ENCODE measurements around the gene TMEM158.

Gene TMEM158

DNA sequence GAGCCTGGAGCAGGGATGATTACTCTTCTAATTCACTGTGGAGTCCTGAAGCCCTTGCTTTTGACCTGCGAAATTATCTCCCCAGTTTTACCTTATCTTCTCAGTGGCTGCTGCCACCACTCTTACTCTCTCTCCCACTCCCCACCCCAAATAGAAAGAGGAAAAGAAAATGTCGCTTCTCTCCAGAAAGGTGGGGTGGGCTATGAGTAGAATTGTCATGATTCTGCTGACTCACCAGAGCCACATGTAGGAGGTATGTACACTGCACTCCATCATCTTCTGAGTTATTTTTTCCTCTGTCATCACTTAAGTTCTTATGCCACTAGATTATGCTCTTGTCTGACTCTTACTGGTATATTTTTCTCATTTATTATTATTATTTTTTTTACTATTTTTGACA, 43.9 kb upstream of the TMEM158 start:
- ATAC-seq: no peak
- no peak for TF ChIP-seq OSR1 (CRISPR knock-in tag; IDR thresholded peaks at IDR 0.05)
- TF ChIP-seq RARB (CRISPR knock-in tag; IDR thresholded peaks at IDR 0.05): no peak
- TF ChIP-seq TCF4 (CRISPR knock-in tag; IDR thresholded peaks at IDR 0.05; ENCODE audit: borderline replicate concordance): no peak
- TF ChIP-seq CSRNP3 (CRISPR knock-in tag; IDR thresholded peaks at IDR 0.05): no peak
- no peak for TF ChIP-seq ZFP30 (CRISPR knock-in tag; IDR thresholded peaks at IDR 0.05)
- TF ChIP-seq PPARA (CRISPR knock-in tag; IDR thresholded peaks at IDR 0.05; ENCODE audit: borderline replicate concordance): no peak
- TF ChIP-seq BACH2 (CRISPR knock-in tag; IDR thresholded peaks at IDR 0.05; ENCODE audit: borderline replicate concordance): no peak
- no peak for TF ChIP-seq ZC3H10 (CRISPR knock-in tag; IDR thresholded peaks at IDR 0.05)
- no peak for TF ChIP-seq ZNF8 (CRISPR knock-in tag; IDR thresholded peaks at IDR 0.05)
- TF ChIP-seq ZNF565 (CRISPR knock-in tag; conservative IDR thresholded peaks at IDR 0.05; ENCODE audit: low read depth): no peak
- TF ChIP-seq ARNTL (CRISPR knock-in tag; IDR thresholded peaks at IDR 0.05; ENCODE audit: borderline replicate concordance, low read depth): no peak
- TF ChIP-seq CSDC2 (CRISPR knock-in tag; IDR thresholded peaks at IDR 0.05): no peak
- TF ChIP-seq, protein P1, sequence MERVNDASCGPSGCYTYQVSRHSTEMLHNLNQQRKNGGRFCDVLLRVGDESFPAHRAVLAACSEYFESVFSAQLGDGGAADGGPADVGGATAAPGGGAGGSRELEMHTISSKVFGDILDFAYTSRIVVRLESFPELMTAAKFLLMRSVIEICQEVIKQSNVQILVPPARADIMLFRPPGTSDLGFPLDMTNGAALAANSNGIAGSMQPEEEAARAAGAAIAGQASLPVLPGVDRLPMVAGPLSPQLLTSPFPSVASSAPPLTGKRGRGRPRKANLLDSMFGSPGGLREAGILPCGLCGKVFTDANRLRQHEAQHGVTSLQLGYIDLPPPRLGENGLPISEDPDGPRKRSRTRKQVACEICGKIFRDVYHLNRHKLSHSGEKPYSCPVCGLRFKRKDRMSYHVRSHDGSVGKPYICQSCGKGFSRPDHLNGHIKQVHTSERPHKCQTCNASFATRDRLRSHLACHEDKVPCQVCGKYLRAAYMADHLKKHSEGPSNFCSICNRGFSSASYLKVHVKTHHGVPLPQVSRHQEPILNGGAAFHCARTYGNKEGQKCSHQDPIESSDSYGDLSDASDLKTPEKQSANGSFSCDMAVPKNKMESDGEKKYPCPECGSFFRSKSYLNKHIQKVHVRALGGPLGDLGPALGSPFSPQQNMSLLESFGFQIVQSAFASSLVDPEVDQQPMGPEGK (CRISPR knock-in tag; IDR thresholded peaks at IDR 0.05; ENCODE audit: borderline replicate concordance): no peak
- no peak for TF ChIP-seq TOX (CRISPR knock-in tag; IDR thresholded peaks at IDR 0.05; ENCODE audit: borderline replicate concordance)
- no peak for TF ChIP-seq ISL1 (CRISPR knock-in tag; IDR thresholded peaks at IDR 0.05)

GRCh38 chr3:45267097-45267496, 41.0 kb upstream of the TMEM158 start:
- ATAC-seq: no peak
- no peak for TF ChIP-seq ESRRG (CRISPR knock-in tag; IDR thresholded peaks at IDR 0.05)
- no peak for TF ChIP-seq ZNF565 (CRISPR knock-in tag; conservative IDR thresholded peaks at IDR 0.05; ENCODE audit: low read depth)
- TF ChIP-seq SNAI2 (CRISPR knock-in tag; IDR thresholded peaks at IDR 0.05): no peak
- no peak for TF ChIP-seq BACH2 (CRISPR knock-in tag; IDR thresholded peaks at IDR 0.05; ENCODE audit: borderline replicate concordance)
- no peak for TF ChIP-seq ZFP3 (CRISPR knock-in tag; IDR thresholded peaks at IDR 0.05)
- TF ChIP-seq, protein P1 (CRISPR knock-in tag; IDR thresholded peaks at IDR 0.05; ENCODE audit: borderline replicate concordance): no peak
- TF ChIP-seq ZNF70 (CRISPR knock-in tag; IDR thresholded peaks at IDR 0.05): no peak
- no peak for TF ChIP-seq ZNF8 (CRISPR knock-in tag; IDR thresholded peaks at IDR 0.05)
- no peak for TF ChIP-seq CREB5 (CRISPR knock-in tag; IDR thresholded peaks at IDR 0.05; ENCODE audit: low read depth)
- no peak for TF ChIP-seq POU6F1 (CRISPR knock-in tag; IDR thresholded peaks at IDR 0.05; ENCODE audit: borderline replicate concordance, low read depth)

- ATAC-seq: no peak
- no peak for TF ChIP-seq SNAI2 (CRISPR knock-in tag; IDR thresholded peaks at IDR 0.05)
- no peak for TF ChIP-seq CSDC2 (CRISPR knock-in tag; IDR thresholded peaks at IDR 0.05)
- no peak for TF ChIP-seq ZFP3 (CRISPR knock-in tag; IDR thresholded peaks at IDR 0.05)
- TF ChIP-seq RARB (CRISPR knock-in tag; IDR thresholded peaks at IDR 0.05): no peak
- no peak for TF ChIP-seq TCF4 (CRISPR knock-in tag; IDR thresholded peaks at IDR 0.05; ENCODE audit: borderline replicate concordance)
- no peak for TF ChIP-seq TOX (CRISPR knock-in tag; IDR thresholded peaks at IDR 0.05; ENCODE audit: borderline replicate concordance)
- TF ChIP-seq ZNF70 (CRISPR knock-in tag; IDR thresholded peaks at IDR 0.05): no peak
- no peak for TF ChIP-seq CREB5 (CRISPR knock-in tag; IDR thresholded peaks at IDR 0.05; ENCODE audit: low read depth)
- no peak for TF ChIP-seq ZC3H10 (CRISPR knock-in tag; IDR thresholded peaks at IDR 0.05)
- no peak for TF ChIP-seq ESRRG (CRISPR knock-in tag; IDR thresholded peaks at IDR 0.05)
These were observed 35.4 kb upstream of the TMEM158 start for GRCh38 chr3:45261333-45262110.

Measured in SK-N-SH treated with all-trans-retinoic acid at 6 μM for 48 hours (cell line).